Measurements from ENCODE around the gene CXCL1.

Gene CXCL1

DNA sequence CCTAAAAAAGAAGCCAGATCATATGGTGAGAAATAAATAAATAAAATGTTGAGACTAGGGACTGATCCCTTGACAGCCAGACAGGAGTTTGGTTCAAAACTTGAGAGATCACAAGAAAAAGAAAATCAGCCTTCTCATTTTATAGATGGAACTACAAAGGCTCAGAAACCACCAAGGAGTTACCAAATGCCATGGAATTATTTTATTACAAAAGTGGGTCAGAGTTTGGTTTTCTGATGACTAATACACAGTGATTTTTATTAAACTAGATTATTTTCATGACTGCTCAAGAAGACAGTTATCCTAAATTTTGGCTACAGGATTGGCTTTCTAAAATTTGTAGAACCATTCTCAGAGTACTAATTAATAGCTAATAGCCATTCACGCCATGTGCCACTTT lies 6.2 kb downstream of the CXCL1 start:
- no peaks in the 10 kb centered on the region for H3K9me3 ChIP-seq (ENCODE audit: insufficient read depth, low read length)
- DNase-seq (ENCODE audit: low read depth, low spot score): no peak
- TF ChIP-seq SUZ12 (IDR thresholded peaks at IDR 0.05; ENCODE audit: extremely low read depth, insufficient read depth, insufficient read length) (no peak), YY1 (IDR thresholded peaks at IDR 0.05; ENCODE audit: insufficient read depth, insufficient read length) (no peak), ZNF274 (IDR thresholded peaks at IDR 0.05; ENCODE audit: low read depth, low read length) (no peak)
- no peaks in the 10 kb centered on the region for H3K36me3 ChIP-seq (ENCODE audit: insufficient read depth, insufficient read length, low read length)
- no peak overlapping the region for H3K4me3 ChIP-seq (ENCODE audit: insufficient read length, low read depth)
- no peak overlapping the region for H3K9ac ChIP-seq (ENCODE audit: insufficient read length, low read depth)
- H3K4me1 ChIP-seq (ENCODE audit: insufficient read depth, insufficient read length): no peaks in the 10 kb centered on the region
- H3K27me3 ChIP-seq (ENCODE audit: insufficient read depth, insufficient read length): peaks cover under 1% of the 10 kb centered on the region

- Histone ChIP-seq H3K4me1 (ENCODE audit: insufficient read depth, insufficient read length) (no peaks in the 10 kb centered on the region), H3K4me3 (ENCODE audit: insufficient read length, low read depth) (no peak overlapping the region), H3K9ac (ENCODE audit: insufficient read length, low read depth) (no peak overlapping the region), H3K36me3 (ENCODE audit: insufficient read depth, insufficient read length, low read length) (no peaks in the 10 kb centered on the region), H3K9me3 (ENCODE audit: insufficient read depth, low read length) (no peaks in the 10 kb centered on the region), H3K27me3 (ENCODE audit: insufficient read depth, insufficient read length) (no peaks in the 10 kb centered on the region)
- TF ChIP-seq ZNF274 (IDR thresholded peaks at IDR 0.05; ENCODE audit: low read depth, low read length): no peak
- TF ChIP-seq YY1 (IDR thresholded peaks at IDR 0.05; ENCODE audit: insufficient read depth, insufficient read length): no peak
- no peak for TF ChIP-seq SUZ12 (IDR thresholded peaks at IDR 0.05; ENCODE audit: extremely low read depth, insufficient read depth, insufficient read length)
- DNase-seq (ENCODE audit: low read depth, low spot score): no peak
Observed at GRCh38 chr4:73883306-73883705, 14.1 kb downstream of the CXCL1 start.

DNA sequence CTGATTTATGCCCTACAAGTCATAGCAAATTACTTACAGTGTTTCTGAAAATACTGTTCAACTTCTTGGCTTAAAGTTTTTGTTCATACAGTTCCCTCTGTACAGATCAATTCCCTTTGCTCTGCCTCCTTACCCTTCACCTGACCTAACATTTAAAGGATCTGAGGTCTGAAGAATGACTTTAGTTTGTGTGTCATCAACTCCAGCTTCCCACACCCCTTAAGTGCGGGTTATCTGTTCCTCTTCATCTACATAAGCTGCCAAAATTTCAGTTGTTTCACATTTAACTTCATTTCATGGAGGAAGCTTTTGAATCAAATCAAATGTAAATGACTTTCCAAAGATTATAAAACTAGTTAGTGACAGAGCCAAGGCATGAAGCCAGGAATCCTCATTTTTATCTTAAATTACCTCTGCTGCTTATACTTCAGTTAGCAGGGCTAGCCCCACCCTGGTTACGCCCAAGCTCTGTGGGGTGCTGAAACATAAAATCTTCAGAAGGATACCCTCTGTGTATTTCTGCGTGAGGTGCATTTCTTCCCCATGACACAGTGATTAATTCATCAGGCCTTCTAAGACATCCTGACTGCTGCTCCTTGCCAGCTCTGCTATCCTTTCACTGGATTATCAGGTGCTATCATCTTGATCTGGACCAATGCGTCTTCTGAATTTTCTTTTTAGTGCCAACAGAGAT lies 16.5 kb downstream of the CXCL1 start:
- Histone ChIP-seq H3K36me3 (ENCODE audit: insufficient read depth, insufficient read length, low read length) (no peaks in the 10 kb centered on the region), H3K9ac (ENCODE audit: insufficient read length, low read depth) (no peak overlapping the region), H3K4me1 (ENCODE audit: insufficient read depth, insufficient read length) (no peaks in the 10 kb centered on the region), H3K27me3 (ENCODE audit: insufficient read depth, insufficient read length) (no peaks in the 10 kb centered on the region), H3K4me3 (ENCODE audit: insufficient read length, low read depth) (no peak overlapping the region), H3K9me3 (ENCODE audit: insufficient read depth, low read length) (no peaks in the 10 kb centered on the region)
- no peak for DNase-seq (ENCODE audit: low read depth, low spot score)
- TF ChIP-seq ZNF274 (IDR thresholded peaks at IDR 0.05; ENCODE audit: low read depth, low read length) (no peak), YY1 (IDR thresholded peaks at IDR 0.05; ENCODE audit: insufficient read depth, insufficient read length) (no peak), SUZ12 (IDR thresholded peaks at IDR 0.05; ENCODE audit: extremely low read depth, insufficient read depth, insufficient read length) (no peak)

- H3K9me3 ChIP-seq (ENCODE audit: insufficient read depth, low read length): no peaks in the 10 kb centered on the region
- no peak for DNase-seq (ENCODE audit: low read depth, low spot score)
- TF ChIP-seq ZNF274 (IDR thresholded peaks at IDR 0.05; ENCODE audit: low read depth, low read length) (no peak), SUZ12 (IDR thresholded peaks at IDR 0.05; ENCODE audit: extremely low read depth, insufficient read depth, insufficient read length) (no peak), YY1 (IDR thresholded peaks at IDR 0.05; ENCODE audit: insufficient read depth, insufficient read length) (no peak)
- no peaks in the 10 kb centered on the region for H3K4me1 ChIP-seq (ENCODE audit: insufficient read depth, insufficient read length)
- H3K27me3 ChIP-seq (ENCODE audit: insufficient read depth, insufficient read length): no peaks in the 10 kb centered on the region
- no peak overlapping the region for H3K4me3 ChIP-seq (ENCODE audit: insufficient read length, low read depth)
- no peak overlapping the region for H3K9ac ChIP-seq (ENCODE audit: insufficient read length, low read depth)
- H3K36me3 ChIP-seq (ENCODE audit: insufficient read depth, insufficient read length, low read length): no peaks in the 10 kb centered on the region
Observed at GRCh38 chr4:73891326-73891725, 22.1 kb downstream of the CXCL1 start.

DNA sequence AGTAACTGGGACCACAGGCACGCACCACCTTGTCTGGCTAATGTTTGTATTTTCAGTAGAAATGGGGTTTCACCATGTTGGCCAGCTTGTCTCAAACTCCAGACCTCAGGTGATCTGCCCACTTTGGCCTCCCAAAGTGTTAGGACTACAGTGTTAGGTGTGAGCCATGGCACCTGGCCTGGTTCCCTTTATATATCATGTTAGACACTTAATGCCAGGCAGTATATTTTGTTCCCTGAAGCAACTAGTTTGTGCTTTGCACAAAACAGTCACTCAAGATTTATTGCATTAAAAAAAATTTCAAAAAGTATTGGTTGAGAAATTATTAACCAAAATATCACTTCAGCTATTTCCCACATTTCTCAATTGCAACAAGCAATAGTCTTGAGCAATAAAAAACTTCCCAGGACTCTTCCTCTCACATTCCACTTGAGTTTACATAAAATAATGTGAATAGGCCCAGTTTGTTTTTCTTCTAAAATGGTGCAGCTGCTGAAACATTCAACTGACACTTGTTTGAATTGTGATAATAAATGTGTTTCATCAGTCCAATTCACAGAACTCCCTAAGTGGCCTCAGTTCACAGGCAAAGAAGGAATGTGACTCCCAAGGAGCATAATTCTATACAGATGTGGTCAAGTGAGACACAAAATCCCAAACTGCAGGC lies 22.7 kb downstream of the CXCL1 start:
- Histone ChIP-seq H3K36me3 (ENCODE audit: insufficient read depth, insufficient read length, low read length) (no peaks in the 10 kb centered on the region), H3K27me3 (ENCODE audit: insufficient read depth, insufficient read length) (no peaks in the 10 kb centered on the region), H3K9ac (ENCODE audit: insufficient read length, low read depth) (no peak overlapping the region), H3K4me3 (ENCODE audit: insufficient read length, low read depth) (no peak overlapping the region), H3K9me3 (ENCODE audit: insufficient read depth, low read length) (no peaks in the 10 kb centered on the region), H3K4me1 (ENCODE audit: insufficient read depth, insufficient read length) (no peaks in the 10 kb centered on the region)
- DNase-seq (ENCODE audit: low read depth, low spot score): no peak
- TF ChIP-seq YY1 (IDR thresholded peaks at IDR 0.05; ENCODE audit: insufficient read depth, insufficient read length) (no peak), ZNF274 (IDR thresholded peaks at IDR 0.05; ENCODE audit: low read depth, low read length) (no peak), SUZ12 (IDR thresholded peaks at IDR 0.05; ENCODE audit: extremely low read depth, insufficient read depth, insufficient read length) (no peak)

- no peaks in the 10 kb centered on the region for H3K27me3 ChIP-seq (ENCODE audit: insufficient read depth, insufficient read length)
- no peak for DNase-seq (ENCODE audit: low read depth, low spot score)
- H3K9me3 ChIP-seq (ENCODE audit: insufficient read depth, low read length): no peaks in the 10 kb centered on the region
- no peak for TF ChIP-seq SUZ12 (IDR thresholded peaks at IDR 0.05; ENCODE audit: extremely low read depth, insufficient read depth, insufficient read length)
- TF ChIP-seq ZNF274 (IDR thresholded peaks at IDR 0.05; ENCODE audit: low read depth, low read length): no peak
- no peak for TF ChIP-seq YY1 (IDR thresholded peaks at IDR 0.05; ENCODE audit: insufficient read depth, insufficient read length)
- H3K36me3 ChIP-seq (ENCODE audit: insufficient read depth, insufficient read length, low read length): no peaks in the 10 kb centered on the region
- no peak overlapping the region for H3K4me3 ChIP-seq (ENCODE audit: insufficient read length, low read depth)
- H3K4me1 ChIP-seq (ENCODE audit: insufficient read depth, insufficient read length): no peaks in the 10 kb centered on the region
- H3K9ac ChIP-seq (ENCODE audit: insufficient read length, low read depth): no peak overlapping the region
Observed at GRCh38 chr4:73892966-73893365, 23.8 kb downstream of the CXCL1 start.

- DNase-seq (ENCODE audit: low read depth, low spot score): no peak
- Histone ChIP-seq H3K36me3 (ENCODE audit: insufficient read depth, insufficient read length, low read length) (no peaks in the 10 kb centered on the region), H3K4me1 (ENCODE audit: insufficient read depth, insufficient read length) (no peaks in the 10 kb centered on the region), H3K4me3 (ENCODE audit: insufficient read length, low read depth) (no peak overlapping the region), H3K9me3 (ENCODE audit: insufficient read depth, low read length) (no peaks in the 10 kb centered on the region), H3K9ac (ENCODE audit: insufficient read length, low read depth) (no peak overlapping the region), H3K27me3 (ENCODE audit: insufficient read depth, insufficient read length) (no peaks in the 10 kb centered on the region)
- TF ChIP-seq YY1 (IDR thresholded peaks at IDR 0.05; ENCODE audit: insufficient read depth, insufficient read length) (no peak), ZNF274 (IDR thresholded peaks at IDR 0.05; ENCODE audit: low read depth, low read length) (no peak), SUZ12 (IDR thresholded peaks at IDR 0.05; ENCODE audit: extremely low read depth, insufficient read depth, insufficient read length) (no peak)
Observed at GRCh38 chr4:73894001-73894400, 24.8 kb downstream of the CXCL1 start.
